ENCODE data around the gene CYTH3. TPM values are rescaled to one million over a fixed set of nuclear protein-coding genes. Genes with fewer than 3 reads are reported as not detected.

CYTH3 gene
- total and polyA plus RNA-seq, 8 donors = 3.4 to 12.5 (median 4.5) TPM

GRCh38 chr7:6168477-6168868 lies 104.0 kb downstream of the CYTH3 start:
- ATAC-seq (no peak), DNase-seq (no peak), FAIRE-seq (no peak)
- no peak for TF ChIP-seq CTCF (IDR thresholded peaks at IDR 0.05)
- Histone ChIP-seq H3K36me3 (peaks cover 0 to 9% (median 0%) of the 10 kb centered on the region in 3 donors), H3K9me3 (no peaks in the 10 kb centered on the region), H3K27me3 (no peaks in the 10 kb centered on the region), H3K4me3 (no peak overlapping the region), H3K4me1 (no peaks in the 10 kb centered on the region), H3K27ac (no peak overlapping the region)
- WGBS, 2 donors = 85 to 87% methylated on average over 14 of the region's 14 CpGs
- intact Hi-C loops (cut with DNase I) = no loop called here

- TF ChIP-seq CTCF (IDR thresholded peaks at IDR 0.05) = no peak
- no peak for ATAC-seq
- H3K36me3 ChIP-seq = peaks cover 0 to 9% (median 0%) of the 10 kb centered on the region in 3 donors
- FAIRE-seq = no peak
- no peaks in the 10 kb centered on the region for H3K4me1 ChIP-seq
- H3K4me3 ChIP-seq = no peak overlapping the region
- no peak overlapping the region for H3K27ac ChIP-seq
- WGBS, 2 donors = 89 to 91% methylated on average over 22 of the region's 22 CpGs
- no peaks in the 10 kb centered on the region for H3K9me3 ChIP-seq
- intact Hi-C loops (cut with DNase I) = no loop called here
- no peak for DNase-seq
- H3K27me3 ChIP-seq = no peaks in the 10 kb centered on the region
Measured at GRCh38 chr7:6167587-6168476, 104.6 kb downstream of the CYTH3 start.

DNA sequence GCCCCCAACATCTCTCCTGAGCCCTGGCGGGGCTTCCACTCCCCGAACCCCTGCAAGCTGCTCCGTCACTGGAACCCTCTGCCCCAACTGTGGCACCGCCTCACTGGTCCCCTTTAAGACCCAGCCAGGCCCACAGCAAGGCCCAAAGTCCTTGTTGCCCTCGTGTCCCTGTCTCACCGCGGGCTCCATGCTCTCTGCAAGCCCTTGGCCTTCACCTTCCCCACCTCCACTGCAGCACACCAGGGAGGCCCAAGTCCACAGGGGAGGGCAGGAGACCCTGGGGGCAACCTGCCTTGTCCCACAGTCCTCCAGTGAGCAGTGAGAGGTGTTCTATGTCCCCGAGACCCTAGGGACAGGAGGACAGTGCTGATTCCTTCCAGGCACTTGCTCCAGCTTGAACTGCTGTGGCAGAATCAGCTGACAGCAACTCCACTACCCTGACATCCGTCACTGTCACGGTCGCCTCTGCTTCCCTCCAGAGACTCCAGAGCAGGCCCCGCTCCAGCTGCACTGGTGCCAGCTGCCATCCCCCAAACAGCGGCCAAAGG lies 105.3 kb downstream of the CYTH3 start:
- WGBS, 2 donors = 84 to 91% methylated on average over 13 of the region's 13 CpGs
- TF ChIP-seq CTCF (IDR thresholded peaks at IDR 0.05) = no peak
- Histone ChIP-seq H3K27me3 (no peaks in the 10 kb centered on the region), H3K4me3 (no peak overlapping the region), H3K36me3 (peaks cover 0 to 11% (median 0%) of the 10 kb centered on the region in 3 donors), H3K4me1 (no peaks in the 10 kb centered on the region), H3K27ac (no peak overlapping the region), H3K9me3 (no peaks in the 10 kb centered on the region)
- intact Hi-C loops (cut with DNase I) = no loop called here
- no peak for ATAC-seq
- FAIRE-seq = no peak
- DNase-seq = no peak

DNA sequence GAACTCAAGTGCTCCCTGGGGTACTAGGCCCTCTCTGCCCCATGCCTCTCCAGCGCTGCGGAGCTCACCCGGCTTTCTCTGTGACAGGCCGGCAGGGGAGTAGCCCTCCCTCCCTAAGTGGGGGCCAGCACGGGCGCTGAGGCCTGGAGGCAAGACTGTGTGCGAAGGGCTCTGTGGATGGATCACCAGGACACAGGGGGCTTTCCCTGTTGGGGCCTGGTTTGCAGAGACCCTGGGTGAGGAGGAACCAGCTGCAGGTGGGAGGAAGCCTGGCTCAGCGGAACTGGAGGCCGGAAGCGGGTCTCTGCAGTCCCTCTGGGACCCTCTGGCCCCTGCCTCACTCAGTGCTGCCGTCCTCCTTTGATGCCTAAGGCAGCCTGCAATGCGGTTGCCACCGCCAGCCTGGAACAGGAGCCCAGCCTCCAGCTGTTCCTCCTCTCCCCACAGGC lies 106.0 kb downstream of the CYTH3 start:
- no peak for FAIRE-seq
- Histone ChIP-seq H3K9me3 (no peaks in the 10 kb centered on the region), H3K27ac (no peak overlapping the region), H3K4me3 (no peak overlapping the region), H3K4me1 (no peaks in the 10 kb centered on the region), H3K27me3 (no peaks in the 10 kb centered on the region), H3K36me3 (peaks cover 0 to 17% (median 0%) of the 10 kb centered on the region in 3 donors)
- WGBS, 2 donors = 90 to 93% methylated on average over 13 of the region's 13 CpGs
- no peak for ATAC-seq
- no peak for TF ChIP-seq CTCF (IDR thresholded peaks at IDR 0.05)
- DNase-seq = no peak
- intact Hi-C loops (cut with DNase I) = no loop called here
